HG03378 (cell line): ENCODE measurements around the gene BTBD6.
"Not testable (repeated sequence)": the region's sequence is repeated elsewhere in the genome, so short reads cannot be mapped to it uniquely, and the experiment has no call there.

Experiments used
- ATAC-seq: cut with Tn5 transposase; IDR thresholded peaks from one replicate; pipeline ENCODE4 v1.9.1; 2021; ENCODE audit warnings: mild to moderate bottlenecking, moderate library complexity; ENCODE audit not compliant: unreplicated experiment

Gene BTBD6

GRCh38 chr14:105268736-105269354 lies 20.5 kb downstream of the BTBD6 start:
- no peak for ATAC-seq

DNA sequence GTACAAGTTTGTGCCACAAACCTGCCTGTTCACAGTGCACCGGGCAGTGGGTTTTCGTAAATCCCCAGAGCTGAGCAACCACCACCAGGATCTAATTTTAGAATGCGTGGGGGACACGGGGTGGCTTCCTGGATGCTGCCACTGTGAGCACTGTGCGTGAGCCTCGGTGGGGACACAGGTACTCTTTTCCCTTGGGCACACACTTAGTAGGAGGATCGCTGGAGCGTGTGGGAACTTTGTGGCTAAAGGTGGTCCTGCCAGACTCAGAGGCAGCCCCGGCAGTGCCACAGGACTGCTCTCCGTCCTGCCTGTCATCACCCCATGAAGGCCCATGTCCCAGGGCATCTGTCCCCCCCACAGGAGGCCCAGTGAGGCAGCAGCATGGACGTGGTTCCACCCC lies 21.1 kb downstream of the BTBD6 start:
- no peak for ATAC-seq

- ATAC-seq, result no peak
Observed at GRCh38 chr14:105271224-105271890, 23.0 kb downstream of the BTBD6 start.

- no peak for ATAC-seq
Observed at GRCh38 chr14:105272623-105273022, 24.3 kb downstream of the BTBD6 start.

GRCh38 chr14:105273062-105273461 lies 24.7 kb downstream of the BTBD6 start:
- ATAC-seq, result no peak

- no peak for ATAC-seq
Observed at GRCh38 chr14:105274637-105275036, 26.3 kb downstream of the BTBD6 start.

- no peak for ATAC-seq
Observed at GRCh38 chr14:105275267-105275946, 27.1 kb downstream of the BTBD6 start.

- not testable (repeated sequence) for ATAC-seq
Observed at GRCh38 chr14:105277448-105277847, 29.1 kb downstream of the BTBD6 start.

- ATAC-seq, result no peak
Observed at GRCh38 chr14:105279642-105280361, 31.5 kb downstream of the BTBD6 start.

DNA sequence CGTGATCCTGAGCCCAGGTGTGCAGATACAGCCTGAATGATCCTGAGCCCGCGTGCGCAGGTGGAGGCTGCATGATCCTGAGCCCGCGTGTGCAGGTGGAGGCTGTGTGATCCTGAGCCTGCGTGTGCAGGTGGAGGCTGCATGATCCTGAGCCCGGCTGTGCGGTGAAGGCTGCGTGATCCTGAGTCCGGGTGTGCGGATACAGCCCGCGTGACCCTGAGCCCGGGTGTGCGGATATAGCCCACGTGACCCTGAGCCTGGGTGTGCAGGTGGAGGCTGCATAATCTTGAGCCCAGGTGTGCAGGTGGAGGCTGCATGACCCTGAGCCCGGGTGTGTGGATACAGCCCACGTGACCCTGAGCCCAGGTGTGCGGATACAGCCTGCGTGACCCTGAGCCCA lies 32.2 kb downstream of the BTBD6 start:
- no peak for ATAC-seq

DNA sequence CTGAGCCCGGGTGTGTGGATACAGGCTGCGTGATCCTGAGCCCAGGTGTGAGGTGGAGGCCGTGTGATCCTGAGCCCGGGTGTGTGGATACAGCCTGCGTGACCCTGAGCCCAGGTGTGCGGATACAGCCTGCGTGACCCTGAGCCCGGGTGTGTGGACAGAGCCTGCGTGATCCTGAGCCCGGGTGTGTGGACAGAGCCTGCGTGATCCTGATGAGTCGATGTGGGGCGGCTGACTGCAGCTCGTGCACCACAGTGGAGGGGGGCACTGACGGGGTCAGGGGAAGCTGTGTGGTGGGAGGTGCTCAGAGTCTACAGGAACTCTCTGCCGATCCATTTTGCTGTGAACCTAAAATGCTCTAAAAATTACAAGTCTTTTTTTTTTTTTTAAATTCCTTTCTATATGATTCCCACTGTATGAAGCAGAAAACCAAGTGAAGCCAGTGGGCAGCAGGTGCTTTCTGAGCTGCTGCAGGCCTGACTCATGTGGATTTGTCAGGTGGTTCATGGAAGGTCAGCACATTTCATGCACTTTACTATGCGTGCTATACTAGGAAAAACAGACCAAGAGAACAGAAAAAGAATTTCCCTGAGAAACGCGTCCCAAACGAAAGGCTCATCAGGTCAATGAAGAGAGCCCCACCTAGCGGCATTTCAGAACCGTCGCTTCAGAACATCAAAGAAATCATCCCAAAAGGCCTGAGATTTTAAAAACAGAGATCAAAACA lies 33.2 kb downstream of the BTBD6 start:
- no peak for ATAC-seq

GRCh38 chr14:105282098-105282725 lies 33.9 kb downstream of the BTBD6 start:
- ATAC-seq, result no peak

GRCh38 chr14:105283028-105283427 lies 34.7 kb downstream of the BTBD6 start:
- ATAC-seq, result no peak

GRCh38 chr14:105283899-105284298 lies 35.6 kb downstream of the BTBD6 start:
- no peak for ATAC-seq

DNA sequence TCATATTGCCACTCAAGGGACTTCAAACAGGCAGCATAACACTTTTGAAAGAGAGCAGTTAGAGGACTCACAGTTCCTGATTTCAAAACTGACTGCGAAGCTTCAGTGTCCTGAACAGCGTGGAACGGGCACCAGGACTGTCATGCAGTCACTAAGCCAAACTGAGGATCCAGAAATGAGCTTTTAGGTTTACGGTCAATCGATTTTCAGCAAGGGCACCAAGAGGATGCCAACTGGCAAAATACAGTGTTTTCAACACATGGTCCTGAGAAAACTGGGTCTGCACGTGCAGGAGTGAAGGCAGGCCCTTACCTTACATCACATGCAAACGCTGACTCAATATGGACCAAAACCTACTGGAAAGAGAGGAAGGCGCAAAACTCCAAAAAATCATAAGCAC lies 36.8 kb downstream of the BTBD6 start:
- no peak for ATAC-seq

DNA sequence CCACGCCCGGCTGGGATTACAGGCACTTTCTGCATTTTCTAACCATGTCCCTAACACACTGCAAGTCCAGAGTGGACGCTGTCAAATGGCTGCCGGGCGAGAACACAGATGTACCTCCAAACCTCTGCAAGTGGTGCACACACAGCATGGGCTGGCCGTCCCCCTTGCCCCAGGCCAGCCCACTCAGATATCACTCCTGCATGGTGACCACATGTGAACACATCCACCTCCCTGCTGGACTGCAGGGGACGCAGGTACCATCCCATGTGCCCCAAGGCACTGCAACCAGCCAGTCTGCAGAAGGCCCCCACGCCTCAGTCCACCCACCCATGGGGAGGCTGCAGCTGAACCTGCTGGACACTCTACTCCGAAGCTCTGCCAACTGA lies 38.4 kb downstream of the BTBD6 start:
- ATAC-seq, result no peak

- ATAC-seq, result no peak
Observed at GRCh38 chr14:105287249-105288102, 39.1 kb downstream of the BTBD6 start.

DNA sequence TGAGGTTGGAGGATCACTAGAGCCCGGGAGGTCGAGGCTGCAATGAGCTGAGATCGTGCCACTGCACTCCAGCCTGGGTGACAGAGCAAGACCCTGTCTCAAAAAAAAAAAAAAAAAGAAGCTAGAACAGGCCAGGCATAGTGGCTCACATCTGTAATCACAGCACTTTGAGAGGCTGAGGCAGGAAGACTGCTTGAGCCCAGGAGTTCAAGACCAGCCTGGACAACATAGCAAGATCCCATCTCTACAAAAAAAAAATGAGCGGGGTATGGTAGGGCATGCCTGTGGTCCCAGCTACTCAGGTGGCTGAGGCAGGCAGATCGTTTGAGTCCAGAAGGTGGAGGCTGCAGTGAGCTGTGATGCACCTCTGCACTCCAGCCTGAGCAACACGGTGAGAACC lies 40.6 kb downstream of the BTBD6 start:
- not testable (repeated sequence) for ATAC-seq

- ATAC-seq, result no peak
Observed at GRCh38 chr14:105290621-105291346, 42.5 kb downstream of the BTBD6 start.
